ENCODE measurements around the gene PRKRA.
"Not testable (repeated sequence)": the region's sequence is repeated elsewhere in the genome, so short reads cannot be mapped to it uniquely, and the experiment has no call there.

The PRKRA gene

DNA sequence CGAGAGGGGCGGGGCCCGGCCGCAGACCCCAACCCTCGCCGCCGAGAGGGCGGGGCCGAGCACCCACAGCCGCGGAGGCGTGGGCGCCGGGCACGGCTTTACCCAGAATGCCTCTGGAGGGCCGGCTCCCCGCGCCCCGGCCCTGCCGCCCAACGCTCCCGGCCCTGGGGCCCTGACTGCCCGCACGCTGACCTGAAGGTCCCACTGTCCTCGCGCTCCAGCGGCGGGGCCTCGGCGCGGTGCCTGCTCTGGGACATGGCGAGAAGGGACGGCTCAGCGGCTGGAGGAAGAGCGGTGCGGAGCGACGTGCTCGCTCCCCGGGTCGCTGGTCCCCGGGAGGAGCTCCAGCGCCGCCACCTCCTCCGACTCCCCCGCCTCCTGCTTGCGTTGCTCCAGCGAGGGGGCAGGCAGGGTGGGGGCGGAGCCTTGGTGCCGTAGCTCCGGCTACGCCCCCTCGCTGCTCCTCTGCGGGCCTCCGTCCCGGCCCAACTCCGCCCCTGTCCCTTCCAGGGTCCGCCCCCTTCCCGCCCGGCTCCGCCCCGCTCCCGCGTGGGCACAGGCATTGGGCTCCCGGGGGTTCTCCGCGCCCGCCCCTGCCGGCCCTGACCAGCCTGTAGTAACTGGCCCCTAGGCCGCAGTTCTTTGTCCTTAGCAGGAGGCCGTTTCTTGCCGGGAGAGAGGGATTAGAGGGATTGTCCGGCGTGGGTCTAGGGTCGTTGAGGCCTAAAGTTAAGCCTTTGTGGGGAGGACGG, at the start of gene PRKRA, which contains the start of gene PJVK:
PRKRA (minus strand) TSS at position 402 of the 752 bp plus-strand sequence; CDS start at position 257, 145 bp downstream.
PJVK (plus strand) TSS at position 605 of the 752 bp plus-strand sequence. CDS start 2,032 bp downstream, outside the sequence.
- DNase-seq, result peak; percentile 99

DNA sequence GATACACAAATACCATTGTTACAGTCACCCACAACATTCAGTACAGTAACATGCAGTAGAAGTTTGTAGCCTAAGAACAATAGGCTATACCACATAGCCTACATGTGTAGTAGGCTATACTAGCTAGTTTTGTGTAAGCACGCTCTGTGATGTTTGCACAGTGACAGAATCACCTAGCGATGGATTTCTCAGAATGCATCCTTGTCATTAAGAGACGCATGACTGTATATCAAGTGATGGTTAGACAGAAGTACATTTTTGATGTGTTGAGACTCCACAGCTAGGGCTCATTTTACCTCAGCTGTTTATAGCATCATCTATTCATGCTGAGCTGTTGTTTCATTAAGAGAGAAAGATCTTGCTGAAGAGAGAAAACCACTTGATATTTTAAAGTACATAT, 48.7 kb upstream of the PRKRA start:
- DNase-seq, result no peak

DNA sequence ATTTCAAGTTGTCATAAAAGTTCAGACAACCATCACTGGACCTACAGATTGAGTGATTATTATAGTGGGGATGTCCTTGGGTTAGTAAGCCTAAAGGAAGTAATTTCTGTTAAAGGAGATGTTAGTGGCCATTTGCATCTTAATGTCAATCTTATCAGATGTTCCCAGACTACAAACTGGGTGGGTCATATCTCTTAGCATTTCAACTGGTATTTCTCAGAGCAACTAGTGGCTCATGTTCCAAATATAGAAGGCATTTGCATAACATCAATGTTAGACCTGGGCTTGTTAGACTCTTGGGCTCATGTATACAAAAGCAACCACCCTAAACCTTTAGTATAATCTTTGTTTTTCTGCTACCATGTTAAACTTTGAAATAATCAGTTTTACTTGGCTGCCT, 47.2 kb upstream of the PRKRA start:
- DNase-seq, result no peak

GRCh38 chr2:178496049-178496448, 45.1 kb upstream of the PRKRA start:
- DNase-seq, result no peak

DNA sequence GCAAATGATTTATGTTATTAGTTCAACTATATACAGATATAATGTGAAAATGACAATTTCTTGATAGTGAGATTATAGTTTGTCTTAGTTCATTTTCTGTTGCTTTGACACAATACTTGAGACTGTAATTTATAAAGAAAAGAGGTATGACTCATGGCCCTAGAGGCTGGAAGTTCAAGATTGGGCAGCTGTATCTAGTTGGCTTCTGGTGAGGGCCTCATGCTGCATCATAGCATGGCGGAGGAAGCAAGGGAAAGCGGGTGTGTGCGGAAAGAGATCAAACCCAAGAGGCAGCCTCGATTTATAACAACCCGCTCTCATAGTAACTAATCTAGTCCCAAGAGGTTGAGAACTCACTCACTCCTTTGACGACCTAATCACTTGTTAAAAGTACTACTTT, 40.6 kb upstream of the PRKRA start:
- DNase-seq, result no peak

- no peak for DNase-seq
Measured at GRCh38 chr2:178485356-178485755, 34.4 kb upstream of the PRKRA start.

- DNase-seq, result no peak
Measured at GRCh38 chr2:178484245-178485041, 33.5 kb upstream of the PRKRA start.

GRCh38 chr2:178482437-178482836, 31.5 kb upstream of the PRKRA start:
- DNase-seq, result no peak

DNA sequence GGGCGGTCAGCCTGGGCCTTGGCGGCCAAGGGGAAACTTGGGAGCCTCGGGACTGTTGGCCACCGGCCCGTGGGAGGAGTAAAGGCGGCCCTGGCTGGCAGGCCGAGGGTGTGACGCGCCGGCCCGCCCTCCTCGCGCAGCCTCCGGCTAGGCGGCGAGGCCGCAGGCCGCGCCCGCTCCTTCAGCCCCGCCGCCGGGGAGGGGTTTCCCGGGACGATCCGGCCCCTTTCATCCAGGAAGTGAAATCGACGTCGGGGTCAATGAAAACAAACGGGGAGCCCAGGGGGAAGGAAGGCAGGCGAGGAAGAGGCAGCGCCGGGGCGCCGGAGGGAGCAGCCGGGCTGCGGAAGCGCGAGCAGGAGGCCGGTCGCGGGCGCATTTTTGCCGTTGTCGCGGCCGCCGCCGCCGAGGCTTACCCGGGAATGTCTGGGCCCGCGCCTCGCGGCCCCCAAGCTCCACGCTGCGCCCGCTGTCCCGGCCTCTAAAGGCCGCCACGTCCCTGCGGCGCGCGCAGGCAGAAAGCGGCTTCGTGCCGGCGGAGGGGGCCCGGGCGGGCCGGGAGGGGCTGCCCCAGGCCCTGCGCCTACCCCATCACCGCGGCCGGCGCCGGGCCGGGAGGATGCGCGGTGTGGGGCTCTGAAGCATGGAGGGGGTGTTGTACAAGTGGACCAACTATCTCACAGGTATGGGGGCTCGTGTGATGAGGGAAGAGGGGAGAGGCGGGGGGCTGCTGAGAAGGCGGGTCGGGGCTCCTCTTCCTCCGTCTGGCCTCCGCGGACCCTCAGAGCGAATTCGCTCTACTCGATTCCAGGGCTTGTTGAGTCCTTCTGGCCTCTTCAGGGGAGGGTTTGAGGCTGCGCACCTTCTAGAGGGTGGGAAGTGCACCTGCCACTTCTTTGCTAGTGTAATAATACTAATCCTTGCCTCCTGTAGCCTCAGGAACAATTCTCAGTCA, 29.5 kb upstream of the PRKRA start, which contains the start of gene PLEKHA3:
PLEKHA3 (plus strand) TSS at position 231 of the 955 bp plus-strand sequence; CDS start at position 644, 413 bp downstream.
- peak; percentile 96 for DNase-seq

- DNase-seq, result no peak
Measured at GRCh38 chr2:178479758-178480226, 28.8 kb upstream of the PRKRA start.

GRCh38 chr2:178479275-178479616, 28.3 kb upstream of the PRKRA start:
- DNase-seq, result no peak

GRCh38 chr2:178478439-178479274, 27.7 kb upstream of the PRKRA start, which contains the start of gene FKBP7:
Gene FKBP7, minus strand, starts transcription at chr2:178478600. Its CDS starts 101 bp downstream, at chr2:178478499.
- peak; percentile 91 for DNase-seq

DNA sequence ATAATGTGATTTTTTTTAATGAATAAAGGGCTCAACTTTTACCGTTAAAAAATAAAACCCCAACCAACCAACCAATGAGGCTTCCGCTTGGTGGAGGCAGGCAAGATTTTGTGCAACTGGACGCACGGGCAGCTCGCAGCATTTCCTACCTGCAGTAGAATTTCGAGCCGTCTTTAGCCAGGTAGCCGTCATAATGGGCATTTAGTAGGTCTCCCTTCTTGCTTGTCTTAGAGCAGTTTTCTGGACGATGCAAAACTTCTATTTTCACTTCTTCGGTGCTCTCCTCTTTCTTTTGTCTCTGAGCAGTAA, 27.1 kb upstream of the PRKRA start:
- DNase-seq, result no peak

GRCh38 chr2:178477443-178478129, 26.6 kb upstream of the PRKRA start:
- no peak for DNase-seq

DNA sequence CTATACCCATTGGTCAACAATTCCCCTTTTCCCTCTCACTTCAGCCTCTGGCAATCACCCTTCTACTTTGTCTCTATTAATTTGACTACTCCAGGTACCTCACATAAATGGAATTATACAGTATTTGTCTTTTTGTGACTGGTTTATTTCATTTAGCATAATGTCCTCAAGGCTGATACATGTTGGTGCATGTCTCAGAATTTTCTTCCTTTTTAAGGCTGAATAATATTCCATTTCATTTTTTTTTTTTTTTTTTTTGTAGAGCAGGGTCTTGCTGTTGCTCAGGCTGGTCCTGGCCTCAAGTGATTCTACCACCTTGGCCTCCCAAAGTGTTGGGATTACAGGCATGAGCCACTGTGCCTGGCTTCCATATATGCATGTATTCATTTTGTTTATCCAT, 25.5 kb upstream of the PRKRA start:
- DNase-seq, result no peak

DNA sequence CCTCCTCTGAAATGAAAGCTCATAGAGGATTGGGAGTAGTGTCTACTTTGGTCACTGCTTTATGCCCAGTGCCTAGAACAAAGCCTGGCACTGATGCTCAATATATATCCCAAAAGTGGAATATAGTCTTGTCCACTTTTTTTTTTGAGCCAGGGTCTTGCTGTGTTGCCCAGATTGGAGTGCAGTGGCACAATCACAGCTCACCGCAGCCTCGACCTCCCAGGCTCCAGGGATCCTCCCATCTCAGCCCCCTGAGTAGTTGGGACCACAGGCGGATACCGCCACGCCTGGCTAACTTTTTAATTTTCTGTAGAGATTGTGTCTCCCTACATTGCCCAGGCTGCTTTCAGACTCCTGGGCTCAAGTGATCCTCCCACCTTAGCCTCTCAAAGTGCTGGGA, 23.6 kb upstream of the PRKRA start:
- DNase-seq, result no peak

GRCh38 chr2:178473931-178474330, 23.0 kb upstream of the PRKRA start:
- DNase-seq, result no peak

- no peak for DNase-seq
Measured at GRCh38 chr2:178473373-178473772, 22.4 kb upstream of the PRKRA start.

GRCh38 chr2:178471313-178471712, 20.3 kb upstream of the PRKRA start:
- DNase-seq, result not testable (repeated sequence)

DNA sequence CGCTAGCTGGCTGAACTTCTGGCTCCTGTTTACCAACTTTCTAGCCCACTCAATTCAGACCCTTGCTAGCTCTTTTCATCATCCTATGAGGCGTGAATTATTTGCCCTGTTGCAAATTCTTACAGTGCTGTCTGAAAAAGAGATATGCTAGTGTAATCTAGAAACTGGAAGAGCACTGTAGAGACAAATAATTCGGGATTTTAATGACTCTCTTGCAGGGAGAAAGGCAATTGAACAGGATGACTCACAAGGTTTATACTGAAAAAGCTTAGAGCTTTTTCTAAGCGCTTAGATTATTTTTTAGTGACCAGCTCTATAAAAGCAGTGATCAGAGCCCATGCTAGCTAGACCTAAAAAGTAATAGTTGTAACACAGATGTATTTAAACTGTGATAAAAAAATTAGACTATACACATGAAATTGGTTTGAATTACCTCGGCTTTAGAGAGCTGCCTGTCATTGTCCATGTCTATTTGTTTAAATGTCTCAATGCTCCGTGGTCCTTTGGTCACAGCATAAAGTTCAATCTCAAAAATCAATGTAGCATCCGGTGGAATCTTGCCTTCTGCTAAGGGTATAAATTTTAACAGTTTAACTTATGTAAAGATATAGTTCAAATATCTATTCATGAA, 18.4 kb upstream of the PRKRA start:
- DNase-seq, result no peak
